Activated CD8-positive, alpha-beta T cell treated with anti-CD3 and anti-CD28 coated beads, Interleukin-2, amount 10 ng/mL, durations not matched to agents 7 days and 5 days (primary cell): ENCODE measurements around the gene AKR1D1. TPM values are rescaled to one million over a fixed set of nuclear protein-coding genes. Genes with fewer than 3 reads are reported as not detected.
"Not testable (repeated sequence)": the region's sequence is repeated elsewhere in the genome, so short reads cannot be mapped to it uniquely, and the experiment has no call there.

Experiments used
- ATAC-seq: fragments of 150-1000 bp; cut with Tn5 transposase; one replicate; pipeline ENCODE4 v1.10.0; 2021; ENCODE audit warnings: moderate library complexity
- CTCF ChIA-PET: fragments of 350-600 bp; sonication (Branson Sonifier 250); formaldehyde crosslinking; loops from one replicate; lab custom pipeline; 2021; ENCODE audit warnings: antibody characterized with exemption; lab: Charles Lee
- POLR2A ChIA-PET: fragments of 350-600 bp; sonication (Branson Sonifier 250); formaldehyde crosslinking; loops from one replicate; lab custom pipeline; 2021; ENCODE audit warnings: antibody characterized with exemption; lab: Charles Lee
- DNase-seq: peaks from one replicate; pipeline ENCODE4 v3.0.0-alpha.2; 2020
- H3K27ac Mint-ChIP-seq: one replicate; pipeline ENCODE4 v1.8.0; 2021; ENCODE audit warnings: mild to moderate bottlenecking, mixed read lengths
- H3K27me3 Mint-ChIP-seq: one replicate; pipeline ENCODE4 v1.8.0; 2021; ENCODE audit warnings: low read depth, mixed read lengths
- H3K36me3 Mint-ChIP-seq: one replicate; pipeline ENCODE4 v1.8.0; 2021; ENCODE audit warnings: low read depth, mixed read lengths
- H3K4me1 Mint-ChIP-seq: one replicate; pipeline ENCODE4 v1.8.0; 2021; ENCODE audit warnings: low read depth, mixed read lengths
- H3K4me3 Mint-ChIP-seq: one replicate; pipeline ENCODE4 v1.8.0; 2021; ENCODE audit warnings: mild to moderate bottlenecking, mixed read lengths
- H3K9me3 Mint-ChIP-seq: one replicate; pipeline ENCODE4 v1.8.0; 2022; ENCODE audit warnings: mixed read lengths; ENCODE audit not compliant: insufficient read depth
- total RNA-seq, 2 experiments: library from RNA; stranded (reverse); gene quantifications; one replicate each; pipeline ENCODE4 v1.2.3, GENCODE V29; 2021

Gene AKR1D1
- total RNA-seq, 2 experiments from 2014 or later = not detected

GRCh38 chr7:138126928-138127327, 50.7 kb downstream of the AKR1D1 start:
- DNase-seq = no peak
- Mint-ChIP-seq H3K4me1 (no peaks in the 10 kb centered on the region), H3K36me3 (no peaks in the 10 kb centered on the region), H3K4me3 (no peak overlapping the region), H3K27me3 (peaks cover 2% of the 10 kb centered on the region), H3K9me3 (no peaks in the 10 kb centered on the region), H3K27ac (no peak overlapping the region)
- POLR2A ChIA-PET = no interaction called here
- CTCF ChIA-PET = no interaction called here
- no peak for ATAC-seq

- no peaks in the 10 kb centered on the region for H3K9me3 Mint-ChIP-seq
- H3K4me1 Mint-ChIP-seq = no peaks in the 10 kb centered on the region
- DNase-seq (no peak), ATAC-seq (no peak)
- H3K4me3 Mint-ChIP-seq = no peak overlapping the region
- CTCF ChIA-PET = no interaction called here
- no peaks in the 10 kb centered on the region for H3K36me3 Mint-ChIP-seq
- no peak overlapping the region for H3K27ac Mint-ChIP-seq
- POLR2A ChIA-PET = no interaction called here
- H3K27me3 Mint-ChIP-seq = peaks cover 2% of the 10 kb centered on the region
Observed at GRCh38 chr7:138127996-138128395, 51.7 kb downstream of the AKR1D1 start.

GRCh38 chr7:138129551-138130165, 53.4 kb downstream of the AKR1D1 start:
- Mint-ChIP-seq H3K36me3 (no peaks in the 10 kb centered on the region), H3K4me3 (no peak overlapping the region), H3K27me3 (peaks cover 2% of the 10 kb centered on the region), H3K27ac (no peak overlapping the region), H3K4me1 (no peaks in the 10 kb centered on the region), H3K9me3 (no peaks in the 10 kb centered on the region)
- ATAC-seq (no peak), DNase-seq (no peak)
- ChIA-PET POLR2A (no interaction called here), CTCF (no interaction called here)

GRCh38 chr7:138137423-138138171, 61.3 kb downstream of the AKR1D1 start:
- H3K27ac Mint-ChIP-seq = no peak overlapping the region
- H3K36me3 Mint-ChIP-seq = no peaks in the 10 kb centered on the region
- ChIA-PET CTCF (no interaction called here), POLR2A (no interaction called here)
- H3K4me1 Mint-ChIP-seq = no peaks in the 10 kb centered on the region
- H3K9me3 Mint-ChIP-seq = no peaks in the 10 kb centered on the region
- no peak overlapping the region for H3K4me3 Mint-ChIP-seq
- ATAC-seq = no peak
- peaks cover 5% of the 10 kb centered on the region for H3K27me3 Mint-ChIP-seq
- DNase-seq = no peak

GRCh38 chr7:138138244-138138643, 62.0 kb downstream of the AKR1D1 start:
- no peaks in the 10 kb centered on the region for H3K4me1 Mint-ChIP-seq
- ATAC-seq = no peak
- no peaks in the 10 kb centered on the region for H3K36me3 Mint-ChIP-seq
- no peak for DNase-seq
- no peak overlapping the region for H3K27ac Mint-ChIP-seq
- H3K4me3 Mint-ChIP-seq = no peak overlapping the region
- no peaks in the 10 kb centered on the region for H3K9me3 Mint-ChIP-seq
- peaks cover 5% of the 10 kb centered on the region for H3K27me3 Mint-ChIP-seq
- ChIA-PET POLR2A (no interaction called here), CTCF (no interaction called here)

GRCh38 chr7:138142583-138143201, 66.4 kb downstream of the AKR1D1 start:
- Mint-ChIP-seq H3K36me3 (no peaks in the 10 kb centered on the region), H3K4me1 (peaks cover 9% of the 10 kb centered on the region), H3K27ac (no peak overlapping the region), H3K4me3 (no peak overlapping the region), H3K27me3 (peaks cover 11% of the 10 kb centered on the region), H3K9me3 (no peaks in the 10 kb centered on the region)
- POLR2A ChIA-PET = no interaction called here
- ATAC-seq = no peak
- no peak for DNase-seq
- CTCF ChIA-PET = no interaction called here

GRCh38 chr7:138144958-138145357, 68.7 kb downstream of the AKR1D1 start:
- Mint-ChIP-seq H3K4me1 (peaks cover 9% of the 10 kb centered on the region), H3K27me3 (peaks cover 6% of the 10 kb centered on the region), H3K9me3 (no peaks in the 10 kb centered on the region), H3K4me3 (no peak overlapping the region), H3K27ac (no peak overlapping the region), H3K36me3 (no peaks in the 10 kb centered on the region)
- POLR2A ChIA-PET = no interaction called here
- no peak for ATAC-seq
- CTCF ChIA-PET = no interaction called here
- DNase-seq = no peak

GRCh38 chr7:138146221-138146620, 70.0 kb downstream of the AKR1D1 start:
- H3K36me3 Mint-ChIP-seq, H3K27me3 Mint-ChIP-seq, H3K4me1 Mint-ChIP-seq, POLR2A ChIA-PET, H3K9me3 Mint-ChIP-seq, ATAC-seq, H3K4me3 Mint-ChIP-seq, H3K27ac Mint-ChIP-seq, DNase-seq: not testable (repeated sequence)
- CTCF ChIA-PET = interaction anchor here (0.7 kb wide), 1 partner anchor 15 kb away, joined by 3 read pairs; no protein-coding TSS in a partner anchor

- peak overlapping the region; percentile 44 for H3K4me3 Mint-ChIP-seq
- DNase-seq, H3K27ac Mint-ChIP-seq, POLR2A ChIA-PET, H3K36me3 Mint-ChIP-seq, H3K27me3 Mint-ChIP-seq, H3K4me1 Mint-ChIP-seq, H3K9me3 Mint-ChIP-seq, ATAC-seq: not testable (repeated sequence)
- CTCF ChIA-PET = interaction anchor here (0.7 kb wide), 1 partner anchor 14 kb away, joined by 3 read pairs; no protein-coding TSS in a partner anchor
Observed at GRCh38 chr7:138146757-138147734, 70.8 kb downstream of the AKR1D1 start.

- Mint-ChIP-seq H3K36me3 (no peaks in the 10 kb centered on the region), H3K4me1 (peaks cover 3% of the 10 kb centered on the region), H3K9me3 (no peaks in the 10 kb centered on the region), H3K4me3 (no peak overlapping the region), H3K27me3 (peaks cover 6% of the 10 kb centered on the region), H3K27ac (no peak overlapping the region)
- DNase-seq (no peak), ATAC-seq (no peak)
- ChIA-PET CTCF (interaction anchor here (2.6 kb wide), 1 partner anchor 10 kb away, joined by 9 read pairs; no protein-coding TSS in a partner anchor), POLR2A (no interaction called here)
Observed at GRCh38 chr7:138151731-138152577, 75.7 kb downstream of the AKR1D1 start.

- ChIA-PET CTCF (no interaction called here), POLR2A (no interaction called here)
- H3K9me3 Mint-ChIP-seq = no peaks in the 10 kb centered on the region
- H3K4me3 Mint-ChIP-seq = no peak overlapping the region
- no peaks in the 10 kb centered on the region for H3K4me1 Mint-ChIP-seq
- no peak for ATAC-seq
- H3K27ac Mint-ChIP-seq = no peak overlapping the region
- H3K27me3 Mint-ChIP-seq = peaks cover 3% of the 10 kb centered on the region
- no peaks in the 10 kb centered on the region for H3K36me3 Mint-ChIP-seq
- no peak for DNase-seq
Observed at GRCh38 chr7:138154661-138155060, 78.4 kb downstream of the AKR1D1 start.
